Loucy (cell line): Measurements from ENCODE around the gene RHOT1.

Experiments used
- H2AFZ ChIP-seq: fragments of 200-600 bp; sonication (generic); 2 replicates; pipeline ENCODE4 v1.6.0; 2016; ENCODE audit warnings: antibody characterized with exemption, mild to moderate bottlenecking, low read length, moderate library complexity
- H3F3A ChIP-seq: fragments of 200-600 bp; 2 replicates; pipeline ENCODE4 v1.6.0; 2016; ENCODE audit warnings: antibody characterized with exemption, low read depth, mild to moderate bottlenecking
- H3K27me3 ChIP-seq: fragments of 200-600 bp; sonication (generic); 2 replicates; pipeline ENCODE4 v1.6.1; 2014; ENCODE audit warnings: low read length, mild to moderate bottlenecking; ENCODE audit not compliant: insufficient read depth, poor library complexity, severe bottlenecking
- H3K36me3 ChIP-seq: fragments of 200-600 bp; sonication (generic); 2 replicates; pipeline ENCODE4 v1.6.1; 2016; ENCODE audit warnings: low read length; ENCODE audit not compliant: insufficient read depth
- H3K4me1 ChIP-seq: fragments of 200-600 bp; sonication (generic); 2 replicates; pipeline ENCODE4 v1.5.1; 2014; ENCODE audit warnings: low read length, mild to moderate bottlenecking; ENCODE audit not compliant: insufficient read depth, poor library complexity, severe bottlenecking
- H3K4me2 ChIP-seq: fragments of 200-600 bp; sonication (generic); 2 replicates; pipeline ENCODE4 v1.6.0; 2014; ENCODE audit warnings: antibody characterized with exemption, low read length, low read depth, mild to moderate bottlenecking; ENCODE audit not compliant: poor library complexity, severe bottlenecking
- H3K4me3 ChIP-seq: fragments of 200-600 bp; sonication (generic); 2 replicates; pipeline ENCODE4 v1.5.1; 2014; ENCODE audit warnings: low read length, mild to moderate bottlenecking, mixed read lengths; ENCODE audit not compliant: poor library complexity, severe bottlenecking
- H3K79me2 ChIP-seq: fragments of 200-600 bp; sonication (generic); 2 replicates; pipeline ENCODE4 v1.6.1; 2014; ENCODE audit warnings: low read length; ENCODE audit not compliant: insufficient read depth
- H3K9ac ChIP-seq: fragments of 200-600 bp; sonication (generic); 2 replicates; pipeline ENCODE4 v1.6.0; 2014; ENCODE audit warnings: mild to moderate bottlenecking, low read depth, low read length, moderate library complexity; ENCODE audit not compliant: poor library complexity, severe bottlenecking
- H3K9me2 ChIP-seq: fragments of 200-600 bp; sonication (generic); replicated peaks from 2 replicates; pipeline ENCODE4 v1.6.1; 2016; ENCODE audit warnings: low read depth, low read length, mixed read lengths
- H3K9me3 ChIP-seq: fragments of 200-600 bp; sonication (generic); 2 replicates; pipeline ENCODE4 v1.6.1; 2014; ENCODE audit warnings: mild to moderate bottlenecking, antibody characterized with exemption, low read length, low read depth; ENCODE audit not compliant: insufficient read depth
- H4K20me1 ChIP-seq: fragments of 200-600 bp; sonication (generic); 2 replicates; pipeline ENCODE4 v1.6.0; 2014; ENCODE audit warnings: antibody characterized with exemption, low read length, mild to moderate bottlenecking; ENCODE audit not compliant: insufficient read depth, poor library complexity, severe bottlenecking
- EZH2phosphoT487 ChIP-seq: fragments of 200-600 bp; IDR thresholded peaks from 2 replicates; pipeline ENCODE4 v1.6.1; 2018; ENCODE audit warnings: antibody characterized with exemption, mild to moderate bottlenecking, moderate library complexity, borderline replicate concordance
- TF ChIP-seq, protein P1 (sequence below): fragments of 200-600 bp; sonication (generic); conservative IDR thresholded peaks from 2 replicates; pipeline ENCODE4 v1.5.1; 2014; ENCODE audit warnings: mild to moderate bottlenecking, antibody characterized with exemption, low read length

Gene RHOT1

DNA sequence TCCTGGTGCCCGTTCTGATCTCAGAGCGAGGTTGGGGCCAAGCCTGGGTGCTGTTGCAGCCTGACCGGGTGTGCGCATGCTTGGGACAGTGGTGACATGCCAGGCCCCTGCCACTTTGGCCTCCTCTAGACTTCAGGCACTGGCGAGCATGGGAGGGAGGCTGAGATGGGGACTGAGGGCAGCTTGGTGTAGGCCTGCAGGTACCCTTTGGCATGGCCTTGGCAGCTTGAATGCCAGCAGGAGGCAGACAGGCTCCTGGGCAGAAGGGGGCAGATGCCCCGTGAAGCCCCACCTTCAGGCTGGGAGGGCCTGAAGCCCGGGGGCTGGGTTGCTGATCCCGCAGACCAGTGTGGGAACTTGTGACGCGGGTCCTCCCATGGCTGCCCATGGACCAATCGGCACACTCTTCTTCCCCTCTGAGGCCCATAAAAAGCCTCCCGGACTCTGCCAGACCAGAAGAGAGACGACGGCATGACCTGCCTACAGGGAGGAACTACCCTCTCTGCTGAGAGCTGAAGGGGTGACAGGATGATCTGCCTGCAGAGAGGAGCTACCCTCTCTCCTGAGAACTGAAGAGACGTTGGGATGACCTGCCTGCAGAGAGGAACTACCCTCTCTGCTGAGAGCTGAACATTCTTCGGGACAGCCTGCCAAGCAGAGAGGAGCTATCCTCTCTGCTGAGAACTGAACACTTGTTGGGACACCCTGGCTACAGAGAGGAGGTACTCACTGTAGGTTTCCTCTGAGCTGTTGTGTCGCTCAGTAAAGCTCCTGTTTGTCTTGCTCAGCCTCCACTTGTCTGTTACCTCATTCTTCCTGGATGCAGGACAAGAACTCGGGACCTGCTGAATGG, 17.5 kb downstream of the RHOT1 start:
- Histone ChIP-seq H4K20me1 (no peaks in the 10 kb centered on the region), H3K79me2 (peaks cover 19% of the 10 kb centered on the region; the same call in 1 of the 2 replicates), H3K9ac (no peak overlapping the region), H3F3A (no peaks in the 10 kb centered on the region), H3K9me2 (no peaks in the 10 kb centered on the region), H3K9me3 (no peaks in the 10 kb centered on the region), H3K4me1 (no peaks in the 10 kb centered on the region), H2AFZ (no peak overlapping the region), H3K4me3 (no peak overlapping the region), H3K4me2 (no peak overlapping the region), H3K36me3 (peaks cover 23% of the 10 kb centered on the region; the same call in 1 of the 2 replicates), H3K27me3 (no peaks in the 10 kb centered on the region)
- TF ChIP-seq EZH2phosphoT487: no peak
- TF ChIP-seq, protein P1, sequence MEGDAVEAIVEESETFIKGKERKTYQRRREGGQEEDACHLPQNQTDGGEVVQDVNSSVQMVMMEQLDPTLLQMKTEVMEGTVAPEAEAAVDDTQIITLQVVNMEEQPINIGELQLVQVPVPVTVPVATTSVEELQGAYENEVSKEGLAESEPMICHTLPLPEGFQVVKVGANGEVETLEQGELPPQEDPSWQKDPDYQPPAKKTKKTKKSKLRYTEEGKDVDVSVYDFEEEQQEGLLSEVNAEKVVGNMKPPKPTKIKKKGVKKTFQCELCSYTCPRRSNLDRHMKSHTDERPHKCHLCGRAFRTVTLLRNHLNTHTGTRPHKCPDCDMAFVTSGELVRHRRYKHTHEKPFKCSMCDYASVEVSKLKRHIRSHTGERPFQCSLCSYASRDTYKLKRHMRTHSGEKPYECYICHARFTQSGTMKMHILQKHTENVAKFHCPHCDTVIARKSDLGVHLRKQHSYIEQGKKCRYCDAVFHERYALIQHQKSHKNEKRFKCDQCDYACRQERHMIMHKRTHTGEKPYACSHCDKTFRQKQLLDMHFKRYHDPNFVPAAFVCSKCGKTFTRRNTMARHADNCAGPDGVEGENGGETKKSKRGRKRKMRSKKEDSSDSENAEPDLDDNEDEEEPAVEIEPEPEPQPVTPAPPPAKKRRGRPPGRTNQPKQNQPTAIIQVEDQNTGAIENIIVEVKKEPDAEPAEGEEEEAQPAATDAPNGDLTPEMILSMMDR: no peak

DNA sequence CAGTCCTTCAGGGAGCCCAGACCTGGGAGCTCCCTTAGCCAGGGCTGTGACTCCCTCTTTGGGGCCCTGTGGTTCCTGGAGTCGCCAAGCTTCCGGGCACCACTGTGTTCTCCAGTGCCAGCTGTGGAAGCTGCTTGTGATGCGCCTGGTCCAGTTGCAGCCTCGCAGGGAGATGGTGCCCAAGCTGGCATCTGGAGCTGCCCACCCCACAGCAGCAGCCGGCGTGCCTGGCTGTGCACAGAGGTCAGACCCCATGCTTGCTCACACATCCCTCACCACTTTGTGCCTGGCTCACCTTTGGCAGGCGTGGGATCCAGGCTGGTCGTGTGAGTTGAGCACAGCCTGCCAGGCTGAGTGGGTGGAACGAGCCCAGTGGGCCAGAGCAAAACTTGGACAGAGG, 18.2 kb downstream of the RHOT1 start:
- peaks cover 18% of the 10 kb centered on the region; the same call in 1 of the 2 replicates for H3K79me2 ChIP-seq

DNA sequence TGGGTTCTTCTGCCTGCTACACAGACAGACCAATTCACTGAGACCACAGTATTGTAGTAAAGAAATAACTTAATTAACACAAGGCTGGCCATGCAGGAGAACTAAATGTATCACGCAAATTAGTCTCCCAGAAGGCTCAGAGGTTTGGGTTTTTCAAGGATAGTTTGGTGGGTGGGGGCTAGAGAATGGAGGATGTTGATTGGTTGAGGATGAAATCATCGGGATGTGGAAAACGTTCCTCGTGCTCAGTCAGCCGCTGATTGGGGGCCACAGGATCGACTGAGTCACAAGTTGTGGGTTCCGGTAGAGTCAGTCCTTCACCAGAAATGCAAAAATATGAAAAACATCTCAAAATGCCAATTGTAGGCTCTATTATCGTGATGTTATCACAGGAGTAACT, 18.7 kb downstream of the RHOT1 start:
- Histone ChIP-seq H3K9ac (no peak overlapping the region), H3K9me3 (no peaks in the 10 kb centered on the region), H4K20me1 (no peaks in the 10 kb centered on the region), H3K4me2 (no peak overlapping the region), H3F3A (no peaks in the 10 kb centered on the region), H3K9me2 (no peaks in the 10 kb centered on the region), H3K4me3 (no peak overlapping the region), H2AFZ (no peak overlapping the region), H3K36me3 (peaks cover 17% of the 10 kb centered on the region; the same call in 1 of the 2 replicates), H3K4me1 (no peaks in the 10 kb centered on the region), H3K79me2 (peaks cover 14% of the 10 kb centered on the region; the same call in 1 of the 2 replicates), H3K27me3 (no peaks in the 10 kb centered on the region)
- TF ChIP-seq, protein P1: no peak
- no peak for TF ChIP-seq EZH2phosphoT487

More for the DNA sequence above, 18.2 kb downstream of the RHOT1 start:
- H3K9me3 ChIP-seq: no peaks in the 10 kb centered on the region
- no peak for TF ChIP-seq EZH2phosphoT487
- TF ChIP-seq, protein P1: no peak
- H3K4me3 ChIP-seq: no peak overlapping the region
- no peak overlapping the region for H2AFZ ChIP-seq
- H3F3A ChIP-seq: no peaks in the 10 kb centered on the region
- H3K9ac ChIP-seq: no peak overlapping the region
- H4K20me1 ChIP-seq: no peaks in the 10 kb centered on the region
- H3K4me1 ChIP-seq: no peaks in the 10 kb centered on the region
- H3K4me2 ChIP-seq: no peak overlapping the region
- H3K27me3 ChIP-seq: no peaks in the 10 kb centered on the region
- peaks cover 20% of the 10 kb centered on the region; the same call in 1 of the 2 replicates for H3K36me3 ChIP-seq
- no peaks in the 10 kb centered on the region for H3K9me2 ChIP-seq
